ENCODE data around the gene ROR1.
A peak's percentile ranks its signal among the peaks of the same experiment; 100 is the strongest.

Gene ROR1

DNA sequence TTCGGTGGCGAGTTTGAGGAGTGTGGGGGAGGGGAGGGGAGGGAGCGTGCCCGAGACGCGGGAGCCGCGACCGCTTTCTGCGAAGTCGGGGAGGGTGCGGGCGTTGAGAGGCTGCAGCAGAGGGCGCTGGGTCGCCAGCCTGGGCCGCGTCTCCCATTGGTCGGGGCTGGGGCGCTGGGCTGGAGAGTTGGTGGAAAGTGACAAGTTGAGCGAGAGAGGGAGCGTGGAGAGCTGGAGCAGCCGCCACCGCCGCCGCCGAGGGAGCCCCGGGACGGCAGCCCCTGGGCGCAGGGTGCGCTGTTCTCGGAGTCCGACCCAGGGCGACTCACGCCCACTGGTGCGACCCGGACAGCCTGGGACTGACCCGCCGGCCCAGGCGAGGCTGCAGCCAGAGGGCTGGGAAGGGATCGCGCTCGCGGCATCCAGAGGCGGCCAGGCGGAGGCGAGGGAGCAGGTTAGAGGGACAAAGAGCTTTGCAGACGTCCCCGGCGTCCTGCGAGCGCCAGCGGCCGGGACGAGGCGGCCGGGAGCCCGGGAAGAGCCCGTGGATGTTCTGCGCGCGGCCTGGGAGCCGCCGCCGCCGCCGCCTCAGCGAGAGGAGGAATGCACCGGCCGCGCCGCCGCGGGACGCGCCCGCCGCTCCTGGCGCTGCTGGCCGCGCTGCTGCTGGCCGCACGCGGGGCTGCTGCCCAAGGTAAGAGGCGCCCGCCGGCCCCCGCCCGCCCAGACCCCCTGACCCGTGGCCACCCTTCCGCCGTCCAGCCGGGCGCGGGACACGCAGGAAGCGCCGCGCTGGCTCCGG, at the start of gene ROR1:
ROR1 (plus strand) TSS at position 203 of the 802 bp plus-strand sequence.
- peak; percentile 1 for DNase-seq (ENCODE audit: low read depth)

DNA sequence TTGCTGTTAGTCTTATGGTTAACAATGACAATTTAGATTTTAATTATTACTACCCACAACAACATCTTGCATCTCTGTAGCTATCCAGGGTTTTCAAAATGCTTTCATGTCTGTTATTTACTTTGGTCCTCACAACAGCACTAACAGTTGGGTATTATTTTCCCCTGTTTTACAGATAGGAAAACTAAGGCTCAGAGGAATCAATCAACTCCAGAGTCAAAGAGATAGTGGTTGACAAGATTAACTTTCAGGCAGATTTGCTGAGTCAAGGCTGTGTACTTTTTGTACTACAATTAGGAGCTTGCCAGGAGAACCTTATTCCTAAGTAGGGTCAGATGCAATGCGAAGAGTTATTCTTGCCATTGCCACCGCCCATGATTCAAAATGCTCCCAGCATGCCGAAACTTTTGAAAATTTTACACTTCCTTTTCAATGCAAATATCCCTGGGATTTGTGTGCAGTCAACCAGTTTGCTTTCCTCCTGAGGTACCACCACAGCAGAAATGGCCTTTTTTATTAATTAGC, 49.4 kb upstream of the ROR1 start:
- DNase-seq (ENCODE audit: low read depth) = no peak

DNA sequence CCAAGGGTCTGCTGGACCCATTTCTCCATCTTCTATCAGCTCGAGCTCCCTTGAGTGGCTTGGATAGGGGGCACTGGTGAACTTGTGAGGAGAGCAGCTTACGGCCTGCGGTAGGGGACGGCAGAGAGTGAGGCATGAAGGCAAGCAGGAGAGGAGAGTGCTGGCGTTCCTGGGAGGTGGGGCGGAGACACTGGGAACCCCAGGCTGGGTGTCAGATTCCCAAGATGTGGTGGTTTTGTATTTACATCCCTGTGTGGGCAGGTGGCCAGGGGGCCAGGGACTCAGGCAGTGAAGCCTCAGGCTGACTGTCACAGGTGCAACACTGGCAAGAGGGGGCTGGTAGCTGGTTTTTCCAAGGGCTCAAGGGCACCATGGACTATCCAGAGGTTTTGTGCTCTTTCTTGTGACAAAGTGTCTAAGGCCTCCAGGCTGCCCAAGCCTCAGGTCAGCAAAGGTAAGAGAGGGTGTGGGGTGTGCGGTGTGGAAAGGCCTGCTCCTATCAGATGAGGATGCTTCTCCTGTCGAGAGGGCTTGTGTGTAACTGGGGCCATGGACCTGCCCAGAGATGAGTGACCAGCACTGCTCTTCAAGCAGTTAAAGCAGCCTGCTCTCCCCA, 45.1 kb upstream of the ROR1 start:
- no peak for DNase-seq (ENCODE audit: low read depth)

DNA sequence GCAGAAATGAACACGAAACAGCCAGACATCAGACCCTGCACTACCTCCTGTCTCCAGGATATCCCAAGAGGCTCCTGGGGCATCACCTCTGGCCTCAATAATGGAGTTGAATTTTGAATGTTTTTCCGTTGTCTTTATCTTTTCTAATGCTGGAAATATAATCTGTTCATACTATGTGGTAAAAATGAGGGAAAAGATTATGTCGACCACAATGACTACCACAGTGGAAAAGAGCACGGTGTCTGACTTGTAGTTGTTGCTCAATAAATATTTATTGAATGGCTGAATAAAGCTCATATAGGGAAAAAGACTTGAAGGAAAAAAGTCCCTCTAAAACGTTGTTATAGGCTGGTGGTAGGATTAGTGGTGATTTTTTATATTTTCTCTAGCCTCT, 44.6 kb upstream of the ROR1 start:
- no peak for DNase-seq (ENCODE audit: low read depth)

DNA sequence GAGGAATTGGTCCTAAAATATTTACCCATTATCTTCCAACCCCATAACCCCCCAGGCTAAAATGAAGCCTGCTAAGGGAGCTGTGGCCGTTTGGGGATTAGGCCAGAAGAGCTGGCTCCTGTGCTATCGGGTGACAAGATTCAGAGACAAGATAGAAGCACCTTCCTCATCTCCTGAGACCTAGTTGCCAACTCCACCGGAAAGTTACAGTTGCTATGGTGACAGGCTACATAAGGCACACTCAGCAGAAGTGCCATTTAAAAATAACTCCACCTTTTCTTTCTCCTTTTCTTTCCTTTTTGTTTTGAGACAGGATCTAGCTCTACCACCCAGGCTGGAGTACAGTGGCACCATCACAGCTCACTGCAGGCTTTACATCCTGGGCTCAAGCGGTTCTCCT, 43.6 kb upstream of the ROR1 start:
- DNase-seq (ENCODE audit: low read depth) = no peak

DNA sequence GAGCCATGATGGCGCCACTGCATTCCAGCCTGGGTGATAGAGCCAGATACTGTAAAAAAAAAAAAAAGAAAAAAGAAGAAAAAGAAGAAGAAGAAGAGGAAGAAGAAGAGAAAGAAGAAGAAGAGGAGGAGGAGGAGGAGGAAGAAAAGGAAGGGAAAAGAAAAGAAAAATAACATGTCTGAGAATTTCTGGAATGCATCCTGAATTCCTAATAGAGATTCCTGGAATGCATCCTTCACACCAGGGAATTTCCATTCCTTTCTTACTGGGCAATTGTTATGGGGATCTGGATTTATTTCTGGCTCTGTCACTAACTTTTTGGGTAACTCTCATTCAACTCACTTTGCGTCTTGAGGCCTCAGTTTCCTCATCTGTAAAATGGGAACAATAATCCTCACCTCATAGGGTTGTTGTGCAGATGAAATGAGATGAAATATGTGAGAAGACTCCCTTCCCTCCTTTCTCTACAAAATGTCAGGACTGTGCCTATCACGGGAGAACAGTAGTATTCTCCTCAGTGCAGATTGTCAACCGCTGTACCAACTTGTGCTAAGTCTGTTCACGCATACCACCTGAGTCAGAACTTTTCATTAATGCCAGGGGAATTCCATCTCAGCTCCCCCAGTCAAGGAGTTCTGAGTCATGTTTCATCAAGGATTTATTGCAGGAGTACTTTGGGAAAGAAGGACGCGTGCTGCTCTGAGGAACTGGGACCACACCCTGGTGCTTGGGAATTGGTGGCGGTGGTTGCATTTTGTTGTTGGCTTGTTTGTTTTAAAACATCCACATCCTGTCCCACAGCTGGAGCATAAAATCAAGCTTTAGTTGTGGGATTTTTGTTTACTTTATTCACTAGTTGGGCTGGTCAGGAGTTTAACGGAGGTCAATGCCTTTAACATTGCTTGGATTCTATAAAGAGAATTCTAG, 42.4 kb upstream of the ROR1 start:
- DNase-seq (ENCODE audit: low read depth) = no peak

DNA sequence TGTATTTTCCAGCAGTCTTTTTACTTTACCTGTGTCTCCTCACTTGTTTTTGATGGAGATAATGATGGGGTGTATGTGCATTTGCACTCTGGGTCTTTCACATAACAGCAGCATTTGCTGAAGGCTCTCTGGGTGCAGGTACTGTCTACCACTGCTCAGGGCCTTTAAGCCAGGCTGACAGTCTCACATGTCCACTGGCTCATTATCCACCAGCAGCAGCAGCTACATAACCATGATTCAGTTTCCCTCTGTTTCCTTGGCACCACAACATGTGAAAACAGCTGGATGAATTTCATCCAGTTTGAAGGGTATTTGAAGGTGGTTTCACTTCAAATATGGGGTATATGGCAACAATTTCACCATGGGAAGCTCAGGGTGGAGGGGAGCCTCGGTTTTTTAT, 41.2 kb upstream of the ROR1 start:
- DNase-seq (ENCODE audit: low read depth) = no peak

DNA sequence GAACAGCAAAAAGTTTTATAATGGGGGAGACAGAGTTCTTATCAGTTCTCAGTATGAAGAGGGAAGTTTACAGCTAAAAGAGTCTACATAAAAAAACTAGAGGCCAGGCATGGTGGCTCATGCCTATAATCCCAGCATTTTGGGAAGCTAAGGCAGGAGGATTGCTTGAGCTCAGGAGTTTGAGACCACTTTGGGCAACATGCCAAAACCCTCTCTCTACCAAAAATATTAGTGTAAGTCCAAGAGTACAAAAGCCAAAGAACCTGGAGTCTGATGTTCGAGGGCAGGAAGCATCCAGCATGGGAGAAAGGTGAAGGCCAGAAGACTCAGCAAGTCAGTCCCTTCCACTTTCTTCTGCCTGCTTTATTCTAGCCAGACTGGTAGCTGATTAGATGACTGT, 35.0 kb upstream of the ROR1 start:
- no peak for DNase-seq (ENCODE audit: low read depth)

DNA sequence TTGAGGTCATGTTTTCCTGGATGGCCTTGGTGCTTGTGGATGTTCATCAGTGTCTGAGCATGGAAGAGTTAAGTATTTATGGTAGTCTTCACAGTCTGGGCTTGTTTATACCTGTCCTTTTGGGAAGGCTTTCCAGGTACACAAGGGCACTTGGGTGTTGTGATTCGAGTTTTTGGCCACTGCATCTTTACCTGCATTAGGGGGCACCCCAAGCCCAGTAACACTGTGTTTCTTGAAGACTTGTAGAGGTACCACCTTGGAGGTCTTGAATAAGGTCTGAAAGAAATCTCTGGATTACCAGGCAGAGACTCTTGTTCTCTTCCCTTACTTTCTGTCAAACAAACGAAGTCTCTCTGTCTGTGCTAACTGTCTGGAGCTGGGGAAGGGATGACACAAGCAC, 34.4 kb upstream of the ROR1 start:
- DNase-seq (ENCODE audit: low read depth) = no peak

DNA sequence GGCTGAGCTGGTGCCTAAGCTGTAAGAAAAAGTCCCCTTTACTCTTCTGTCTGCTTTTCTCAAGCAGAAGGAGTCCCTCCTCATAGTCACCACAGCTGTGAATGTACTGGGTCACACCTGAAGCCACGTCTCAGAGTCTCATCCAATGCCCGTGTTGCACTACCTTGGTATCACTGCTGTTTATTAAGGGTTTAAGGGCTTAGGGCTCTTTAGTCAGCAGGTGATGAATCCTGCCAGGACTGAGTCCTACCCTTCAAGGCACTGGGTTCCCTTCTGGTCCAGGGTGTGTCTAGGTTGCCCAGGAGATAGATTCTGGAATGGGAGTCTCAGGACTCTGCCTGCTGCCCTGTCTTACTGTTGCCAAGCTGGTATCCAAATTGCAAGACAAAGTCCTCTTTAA, 33.4 kb upstream of the ROR1 start:
- no peak for DNase-seq (ENCODE audit: low read depth)

DNA sequence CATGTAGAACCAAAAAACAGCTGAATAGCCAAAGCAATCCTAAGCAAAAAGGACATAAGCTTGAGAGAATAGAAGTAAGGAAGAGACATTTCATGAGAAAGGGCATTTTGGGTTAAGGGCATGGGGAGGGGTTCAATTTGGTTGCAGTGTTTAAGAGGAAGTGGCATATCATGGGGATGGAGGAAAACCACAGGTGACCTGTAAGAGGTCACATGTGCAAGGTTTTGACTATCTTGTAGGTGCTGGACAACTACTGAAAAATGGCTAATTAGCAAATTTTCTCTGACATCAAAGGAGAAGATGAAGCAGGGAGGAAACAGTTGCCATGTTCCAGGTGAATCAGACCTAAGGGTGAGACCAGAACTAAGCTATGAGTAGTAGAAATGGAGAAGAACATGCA, 31.3 kb upstream of the ROR1 start:
- DNase-seq (ENCODE audit: low read depth) = no peak

DNA sequence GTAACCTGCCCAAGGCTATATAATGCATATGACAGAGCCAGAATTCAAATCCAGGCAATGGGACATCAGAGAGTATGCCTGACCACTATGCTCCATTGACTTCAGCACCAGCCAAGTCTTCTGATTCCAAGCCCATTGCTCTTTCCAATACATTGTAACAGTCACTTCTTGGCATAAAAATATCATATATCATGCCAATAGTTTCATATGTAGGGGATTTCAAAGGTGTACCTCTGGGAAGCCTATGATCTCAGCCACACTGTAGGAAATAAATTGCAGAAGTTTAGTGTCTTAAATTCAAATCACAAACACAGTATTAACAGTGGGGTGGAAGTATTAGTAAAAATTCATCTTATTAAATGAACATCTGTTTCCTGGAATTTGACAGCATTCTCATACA, 30.0 kb upstream of the ROR1 start:
- DNase-seq (ENCODE audit: low read depth) = no peak

DNA sequence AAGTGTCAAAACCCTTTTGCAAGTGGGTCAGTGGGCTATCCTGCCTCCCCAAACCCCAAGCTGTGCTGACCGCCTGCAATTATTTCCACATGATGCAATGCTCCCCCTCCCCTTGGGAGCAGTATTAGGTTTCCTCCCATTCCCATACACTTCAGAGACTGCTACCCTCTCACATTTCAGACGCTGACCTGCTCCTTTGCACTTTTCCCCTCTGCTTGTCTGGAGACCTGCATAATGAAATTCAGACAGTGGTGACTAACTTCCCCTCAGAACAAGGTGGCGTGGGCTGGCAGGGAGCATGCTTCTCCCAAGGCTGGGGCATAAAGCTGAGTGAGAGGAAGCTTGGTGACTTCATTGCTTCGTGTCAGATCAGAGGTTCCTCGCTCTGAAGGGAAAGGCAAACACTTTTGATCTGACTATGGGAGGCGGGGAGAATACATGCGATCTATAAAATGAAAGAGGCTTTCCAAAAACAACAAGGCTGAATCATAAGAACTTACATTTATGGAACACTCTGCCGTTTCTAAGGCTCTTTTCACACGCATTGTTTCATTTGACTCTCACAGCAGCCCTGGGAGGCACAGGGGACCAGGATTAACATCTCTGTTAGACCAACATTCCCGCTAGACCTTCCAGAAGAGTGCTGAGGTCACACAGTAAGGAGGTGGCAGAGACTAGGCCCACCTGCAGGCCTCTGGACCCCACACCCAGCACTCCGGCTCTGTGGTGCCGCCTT, 27.5 kb upstream of the ROR1 start:
- DNase-seq (ENCODE audit: low read depth) = no peak

DNA sequence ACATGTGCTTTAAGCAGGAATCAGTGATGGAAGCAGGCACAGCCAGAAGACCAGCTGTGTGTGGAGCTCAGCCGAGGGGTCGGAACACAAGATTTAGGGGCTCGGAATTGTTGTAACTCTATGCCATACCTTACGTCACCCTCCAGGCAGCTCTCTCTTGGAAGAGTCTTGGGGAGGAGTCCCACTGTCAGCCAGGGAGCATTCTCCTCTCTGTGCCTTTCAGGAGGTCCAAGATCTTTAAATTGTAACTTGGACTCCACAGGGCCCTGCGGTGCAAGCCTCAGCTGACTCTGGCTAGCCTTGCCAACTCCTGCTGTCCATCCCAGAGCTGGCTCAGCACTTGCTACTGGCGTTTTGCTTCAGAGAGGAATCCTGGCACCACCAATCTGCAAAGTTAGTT, 26.4 kb upstream of the ROR1 start:
- DNase-seq (ENCODE audit: low read depth) = no peak

DNA sequence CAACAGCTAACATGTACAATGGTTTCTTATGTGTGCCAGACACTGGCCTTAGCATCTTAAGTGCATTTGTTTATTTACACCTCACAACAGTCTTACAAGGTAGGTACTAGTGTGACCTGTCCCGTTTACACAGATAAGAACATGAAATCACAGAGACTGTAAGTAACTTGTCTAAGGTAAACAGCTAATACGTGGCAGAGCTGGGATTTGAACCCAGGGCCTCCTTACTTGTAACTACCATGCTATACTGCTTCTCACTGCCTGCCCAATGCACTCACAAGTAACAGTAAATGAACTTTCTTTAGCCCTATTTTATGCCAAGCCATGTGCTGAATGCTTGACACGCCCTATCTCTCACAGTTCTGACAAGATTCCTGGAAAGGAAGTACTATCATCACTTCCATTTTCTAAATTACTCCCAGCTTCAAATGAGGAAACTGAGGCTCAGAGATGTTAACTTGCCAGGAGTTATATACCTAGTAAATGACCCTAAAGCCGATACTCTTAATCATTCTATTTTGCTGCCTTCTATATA, 25.7 kb upstream of the ROR1 start:
- DNase-seq (ENCODE audit: low read depth) = no peak

DNA sequence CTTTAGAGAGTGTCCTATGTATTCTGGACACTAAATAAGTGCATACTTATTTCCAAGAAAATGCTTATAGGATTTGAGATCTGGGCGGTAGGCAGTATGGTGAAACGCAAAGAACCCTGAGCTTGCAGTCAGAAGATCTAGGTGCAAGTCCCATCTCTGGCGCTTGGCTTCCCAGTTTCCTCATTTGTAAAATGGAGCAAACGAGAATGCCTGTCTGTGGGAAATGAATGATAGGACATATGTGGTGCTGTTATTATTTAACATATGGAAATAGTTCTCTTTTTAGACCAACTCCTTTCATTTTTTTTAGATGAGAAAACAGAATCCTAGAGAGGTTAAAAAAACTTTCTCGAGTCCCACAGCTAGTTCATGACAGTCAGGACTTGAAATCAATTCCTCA, 25.2 kb upstream of the ROR1 start:
- no peak for DNase-seq (ENCODE audit: low read depth)

DNA sequence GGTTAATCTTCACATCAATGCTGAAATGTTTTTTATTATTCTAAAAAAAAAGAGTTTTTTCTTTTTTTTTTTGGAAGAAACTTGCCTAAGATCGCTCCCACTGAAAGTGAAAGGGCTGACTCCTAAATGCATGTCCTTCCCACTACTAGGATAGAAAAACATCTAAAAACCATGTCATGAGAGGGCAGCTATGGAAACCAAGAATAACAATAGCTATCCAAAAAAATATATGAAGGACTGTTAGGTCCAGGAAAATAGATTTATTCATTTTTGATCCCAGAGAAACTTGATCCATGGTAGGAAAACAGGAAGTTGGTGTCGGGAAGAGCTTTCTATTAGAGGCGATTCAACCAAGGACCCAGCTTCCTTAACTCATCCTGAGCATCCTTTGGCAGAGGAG, 23.1 kb upstream of the ROR1 start:
- DNase-seq (ENCODE audit: low read depth) = no peak

DNA sequence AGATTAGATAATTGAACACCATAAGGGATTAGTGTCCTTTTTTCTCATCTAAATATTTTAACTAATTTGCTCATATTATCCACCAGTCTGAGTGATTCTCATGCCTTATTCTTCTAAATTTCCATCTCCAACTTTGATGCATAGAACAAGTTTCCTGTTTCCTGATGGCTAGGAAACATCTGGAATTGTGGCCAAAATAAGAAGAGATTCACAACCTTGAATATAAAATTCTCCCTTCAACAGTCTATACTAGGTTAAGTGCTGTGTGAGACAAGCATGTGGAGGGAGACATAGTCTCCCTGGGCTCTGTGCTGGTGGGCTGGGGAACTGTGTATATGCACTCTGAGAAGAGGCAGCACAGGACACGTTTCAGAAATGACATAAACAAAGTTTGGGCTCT, 21.6 kb upstream of the ROR1 start:
- DNase-seq (ENCODE audit: low read depth) = no peak

DNA sequence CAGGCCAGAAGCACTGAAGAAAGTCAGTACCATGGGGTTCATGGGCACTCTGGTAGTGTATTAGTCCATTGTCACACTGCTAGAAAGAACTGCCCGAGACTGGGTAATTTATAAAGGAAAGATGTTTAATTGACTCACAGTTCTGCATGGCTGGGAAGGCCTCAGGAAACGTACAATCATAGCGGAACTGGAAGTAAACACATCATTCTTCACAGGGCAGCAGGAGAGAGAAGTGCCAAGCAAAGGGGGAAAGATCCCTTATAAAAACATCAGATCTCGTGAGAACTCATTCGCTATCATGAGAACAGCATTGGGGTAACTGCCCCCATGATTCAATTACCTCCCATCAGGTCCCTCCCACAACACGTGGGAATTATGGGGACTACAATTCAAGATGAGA, 20.2 kb upstream of the ROR1 start:
- DNase-seq (ENCODE audit: low read depth) = no peak

DNA sequence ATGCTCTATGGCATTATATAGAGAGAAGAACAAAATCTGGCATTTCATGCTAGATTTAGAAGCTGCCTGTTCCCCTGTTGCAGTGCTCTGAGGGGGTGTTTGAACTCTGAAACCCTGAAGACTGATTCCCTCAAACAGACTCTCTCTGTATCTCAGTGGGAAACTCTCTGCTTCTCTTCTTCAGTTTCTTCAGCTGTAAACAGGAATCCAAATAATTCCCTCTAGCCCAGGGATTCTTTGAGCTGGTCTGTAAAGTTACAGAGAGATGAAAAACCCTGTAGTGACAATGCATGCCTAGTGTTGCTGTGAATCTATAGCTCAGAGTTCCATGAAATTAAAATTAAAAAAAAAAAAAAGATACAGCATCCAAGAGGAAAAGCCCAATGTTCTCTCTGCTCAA, 17.0 kb upstream of the ROR1 start:
- no peak for DNase-seq (ENCODE audit: low read depth)

DNA sequence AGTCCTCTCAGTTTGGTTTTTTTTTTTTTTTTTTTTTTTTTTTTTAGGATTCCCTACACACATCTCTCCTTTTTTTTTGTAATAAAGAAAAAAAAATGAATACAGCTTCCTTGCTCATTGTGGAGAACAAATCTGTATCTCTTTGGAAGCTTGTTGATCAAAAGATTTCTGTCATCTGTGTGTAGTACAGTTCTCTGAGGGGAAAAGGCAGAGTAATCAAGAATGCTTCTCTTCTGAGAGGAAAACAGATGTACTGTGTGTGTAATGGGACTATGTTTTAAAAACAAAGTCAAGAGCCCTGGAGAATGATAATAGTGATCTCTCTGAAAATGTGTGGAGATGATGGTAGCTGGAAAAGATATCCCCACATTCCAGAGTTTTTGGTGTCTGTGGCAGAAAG, 16.5 kb upstream of the ROR1 start:
- DNase-seq (ENCODE audit: low read depth) = no peak

DNA sequence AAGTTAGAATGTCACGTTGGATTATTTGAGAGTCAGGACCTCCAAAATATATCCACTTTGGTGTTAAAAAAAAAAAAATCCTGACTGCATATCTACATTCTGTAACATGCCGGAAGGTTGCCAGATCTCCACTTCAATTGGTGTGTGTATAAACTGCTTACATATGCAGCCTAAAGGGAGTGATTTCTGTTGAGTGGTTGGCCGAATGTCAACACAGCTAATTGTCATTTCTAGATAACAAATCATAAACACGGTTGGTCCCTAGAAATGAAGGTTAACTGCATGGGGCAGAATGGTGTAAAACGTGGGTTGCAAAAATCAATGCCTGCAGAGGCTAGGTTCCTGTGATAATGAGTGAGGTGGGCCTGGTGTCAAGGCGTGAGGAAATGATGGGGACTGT, 15.0 kb upstream of the ROR1 start:
- no peak for DNase-seq (ENCODE audit: low read depth)
